K562 (cell line): Measurements from ENCODE around the gene RCC2. TPM values are rescaled to one million over a fixed set of nuclear protein-coding genes. Genes with fewer than 3 reads are reported as not detected.

Experiments used
- ARID2 ChIP-seq: fragments of 450-650 bp; IDR thresholded peaks from 2 replicates; pipeline ENCODE4 v1.6.1; 2017; ENCODE audit warnings: antibody characterized with exemption, mild to moderate bottlenecking
- BCLAF1 ChIP-seq, 2 experiments: fragments of 450-650 bp in 1 of 2; IDR thresholded peaks; 2 replicates each; pipeline ENCODE4 v1.6.1; 2011 to 2017; ENCODE audit warnings: low read depth in 2 of 2, antibody characterized with exemption in 1 of 2, borderline replicate concordance in 1 of 2, low read length in 1 of 2, mild to moderate bottlenecking in 1 of 2, mixed read lengths in 1 of 2; ENCODE audit not compliant: control insufficient read depth in 1 of 2
- CBX8 ChIP-seq: fragments of 200-600 bp; sonication (generic); IDR thresholded peaks from 2 replicates; pipeline ENCODE4 v1.6.1; 2012; ENCODE audit warnings: borderline replicate concordance, mixed run types, low read depth, mild to moderate bottlenecking, moderate library complexity, mixed read lengths, low read length, control low read depth, inconsistent platforms; ENCODE audit not compliant: poor library complexity, severe bottlenecking; ENCODE audit errors: extremely low read depth
- CREM ChIP-seq: IDR thresholded peaks from 2 replicates; pipeline ENCODE4 v1.6.1; 2014; ENCODE audit warnings: antibody characterized with exemption, low read depth
- DEAF1 ChIP-seq: fragments of 450-650 bp; formaldehyde crosslinking; IDR thresholded peaks from 2 replicates; pipeline ENCODE4 v1.4.0; 2020; ENCODE audit warnings: mild to moderate bottlenecking, moderate library complexity
- GTF2A2 ChIP-seq: IDR thresholded peaks from 2 replicates; pipeline ENCODE4 v1.6.1; 2016; ENCODE audit warnings: mild to moderate bottlenecking, missing genetic modification characterization, missing compliant biosample characterization
- IRF2 ChIP-seq: sonication (generic); formaldehyde crosslinking; IDR thresholded peaks from 2 replicates; pipeline ENCODE4 v1.8.1; 2022; ENCODE audit warnings: mild to moderate bottlenecking, missing genetic modification reagents
- MAFF ChIP-seq: IDR thresholded peaks from 2 replicates; pipeline ENCODE4 v1.6.1; 2012; ENCODE audit warnings: low read length, improper control_type of control experiment
- MCM3 ChIP-seq: fragments of 450-650 bp; IDR thresholded peaks from 2 replicates; pipeline ENCODE4 v1.6.1; 2016
- RFX7 ChIP-seq: fragments of 250-450 bp; sonication (Bioruptor Pico); IDR thresholded peaks from 2 replicates; pipeline ENCODE4 v1.5.1; 2021; ENCODE audit warnings: mild to moderate bottlenecking
- SAP30 ChIP-seq: fragments of 200-600 bp; sonication (generic); IDR thresholded peaks from 2 replicates; pipeline ENCODE4 v1.6.1; 2012; ENCODE audit warnings: borderline replicate concordance, low read depth, mild to moderate bottlenecking, moderate library complexity, low read length, control low read depth, inconsistent platforms; ENCODE audit not compliant: insufficient read depth, poor library complexity, severe bottlenecking
- TARDBP ChIP-seq: fragments of 450-650 bp; IDR thresholded peaks from 2 replicates; pipeline ENCODE4 v1.6.1; 2016
- ZBTB17 ChIP-seq: fragments of 450-650 bp; formaldehyde crosslinking; IDR thresholded peaks from 2 replicates; pipeline ENCODE4 v1.4.0; 2020; ENCODE audit warnings: mild to moderate bottlenecking
- ZNF121 ChIP-seq: sonication (generic); formaldehyde crosslinking; conservative IDR thresholded peaks from 2 replicates; pipeline ENCODE4 v1.8.0; 2022; ENCODE audit warnings: missing genetic modification reagents
- ZNF224 ChIP-seq: sonication (generic); formaldehyde crosslinking; IDR thresholded peaks from 2 replicates; pipeline ENCODE4 v1.8.0; 2022; ENCODE audit warnings: mild to moderate bottlenecking, missing genetic modification reagents
- ZNF696 ChIP-seq: fragments of 250-450 bp; sonication (Bioruptor Pico); conservative IDR thresholded peaks from 2 replicates; pipeline ENCODE4 v1.4.0; 2020; ENCODE audit warnings: mild to moderate bottlenecking, moderate library complexity
- polyA plus RNA-seq, 8 experiments: library from polyadenylated mRNA; depleted of rRNA in 4 of 8; stranded (reverse) in 5 of 8; unstranded in 3 of 8; fragments of >200 nt; fragmentation: Nextera tagmentation in 2 of 8; fragmentation: Illumina TruSeq in 1 of 8; extraction: Ambion mirVana in 2 of 8; extraction: Trizol in 1 of 8; gene quantifications; 2 replicates each; pipeline versions ENCODE4 v1.2.1 to v1.2.3, GENCODE V29; 2011 to 2014; ENCODE audit warnings: inconsistent platforms in 1 of 8, missing spikeins in 1 of 8
- total RNA-seq, 7 experiments: library from RNA; depleted of rRNA in 6 of 7; stranded (reverse); fragments of >200 nt in 6 of 7; fragmentation: Illumina TruSeq in 2 of 7; extraction: Trizol in 2 of 7; gene quantifications; 2 replicates each; pipeline versions ENCODE4 v1.2.1 to v1.2.3, GENCODE V29; 2011 to 2021; ENCODE audit warnings: low replicate concordance in 1 of 7
- TF ChIP-seq, protein P1 (sequence below): IDR thresholded peaks from 2 replicates; pipeline ENCODE4 v1.6.1; 2016; ENCODE audit warnings: missing genetic modification characterization, missing compliant biosample characterization
- TF ChIP-seq, protein P2 (sequence below): fragments of 450-650 bp; formaldehyde crosslinking; IDR thresholded peaks from 2 replicates; pipeline ENCODE4 v1.4.0; 2020; ENCODE audit warnings: mild to moderate bottlenecking
- TF ChIP-seq, protein P3 (sequence below): fragments of 450-650 bp; IDR thresholded peaks from one replicate; pipeline ENCODE4 v1.6.1; 2018; ENCODE audit warnings: mild to moderate bottlenecking, moderate library complexity; ENCODE audit not compliant: partially characterized antibody

RCC2 gene
- total and polyA plus RNA-seq, 9 of the 15 experiments (the other 6 are each of a cell fraction or from before 2014, with no cell fraction given): 31.8 to 292 (median 116) TPM

GRCh38 chr1:17360272-17360956 lies 79.1 kb downstream of the RCC2 start (continued):
- TF ChIP-seq CBX8 (no peak), ARID2 (no peak), BCLAF1 (IDR thresholded peaks at IDR 0.05; ENCODE audit: borderline replicate concordance in 1 of 2, control insufficient read depth in 1 of 2, low read depth in 2 of 2, low read length in 1 of 2) (no peak), MAFF (peak; percentile 1; the same call in 1 of the 2 replicates), TARDBP (no peak), ZNF121 (no peak), IRF2 (CRISPR knock-in tag) (no peak), SAP30 (no peak), DEAF1 (CRISPR knock-in tag) (peak; percentile 49; the same call in 1 of the 2 replicates), ZNF224 (CRISPR knock-in tag) (no peak), ZBTB17 (CRISPR knock-in tag) (peak; percentile 98), CREM (no peak), GTF2A2 (peak; percentile 100), RFX7 (peak; percentile 82; the same call in 1 of the 2 replicates), ZNF696 (peak; percentile 95), MCM3 (no peak)
- TF ChIP-seq, protein P1, sequence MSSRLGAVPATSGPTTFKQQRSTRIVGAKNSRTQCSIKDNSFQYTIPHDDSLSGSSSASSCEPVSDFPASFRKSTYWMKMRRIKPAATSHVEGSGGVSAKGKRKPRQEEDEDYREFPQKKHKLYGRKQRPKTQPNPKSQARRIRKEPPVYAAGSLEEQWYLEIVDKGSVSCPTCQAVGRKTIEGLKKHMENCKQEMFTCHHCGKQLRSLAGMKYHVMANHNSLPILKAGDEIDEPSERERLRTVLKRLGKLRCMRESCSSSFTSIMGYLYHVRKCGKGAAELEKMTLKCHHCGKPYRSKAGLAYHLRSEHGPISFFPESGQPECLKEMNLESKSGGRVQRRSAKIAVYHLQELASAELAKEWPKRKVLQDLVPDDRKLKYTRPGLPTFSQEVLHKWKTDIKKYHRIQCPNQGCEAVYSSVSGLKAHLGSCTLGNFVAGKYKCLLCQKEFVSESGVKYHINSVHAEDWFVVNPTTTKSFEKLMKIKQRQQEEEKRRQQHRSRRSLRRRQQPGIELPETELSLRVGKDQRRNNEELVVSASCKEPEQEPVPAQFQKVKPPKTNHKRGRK (tag): no peak
- TF ChIP-seq, protein P2, sequence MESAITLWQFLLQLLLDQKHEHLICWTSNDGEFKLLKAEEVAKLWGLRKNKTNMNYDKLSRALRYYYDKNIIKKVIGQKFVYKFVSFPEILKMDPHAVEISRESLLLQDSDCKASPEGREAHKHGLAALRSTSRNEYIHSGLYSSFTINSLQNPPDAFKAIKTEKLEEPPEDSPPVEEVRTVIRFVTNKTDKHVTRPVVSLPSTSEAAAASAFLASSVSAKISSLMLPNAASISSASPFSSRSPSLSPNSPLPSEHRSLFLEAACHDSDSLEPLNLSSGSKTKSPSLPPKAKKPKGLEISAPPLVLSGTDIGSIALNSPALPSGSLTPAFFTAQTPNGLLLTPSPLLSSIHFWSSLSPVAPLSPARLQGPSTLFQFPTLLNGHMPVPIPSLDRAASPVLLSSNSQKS (CRISPR knock-in tag): peak; percentile 97
- TF ChIP-seq, protein P3, sequence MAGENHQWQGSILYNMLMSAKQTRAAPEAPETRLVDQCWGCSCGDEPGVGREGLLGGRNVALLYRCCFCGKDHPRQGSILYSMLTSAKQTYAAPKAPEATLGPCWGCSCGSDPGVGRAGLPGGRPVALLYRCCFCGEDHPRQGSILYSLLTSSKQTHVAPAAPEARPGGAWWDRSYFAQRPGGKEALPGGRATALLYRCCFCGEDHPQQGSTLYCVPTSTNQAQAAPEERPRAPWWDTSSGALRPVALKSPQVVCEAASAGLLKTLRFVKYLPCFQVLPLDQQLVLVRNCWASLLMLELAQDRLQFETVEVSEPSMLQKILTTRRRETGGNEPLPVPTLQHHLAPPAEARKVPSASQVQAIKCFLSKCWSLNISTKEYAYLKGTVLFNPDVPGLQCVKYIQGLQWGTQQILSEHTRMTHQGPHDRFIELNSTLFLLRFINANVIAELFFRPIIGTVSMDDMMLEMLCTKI: no peak
